MG63 (cell line): ENCODE data around the gene PIP4K2C. TPM values are rescaled to one million over a fixed set of nuclear protein-coding genes. Genes with fewer than 3 reads are reported as not detected.
"Not testable (repeated sequence)": the region's sequence is repeated elsewhere in the genome, so short reads cannot be mapped to it uniquely, and the experiment has no call there.

ENCODE experiments used
- DNase-seq: peaks from one replicate; pipeline ENCODE4 v3.0.0-alpha.2; 2020
- H3K27me3 ChIP-seq: fragments of 250-450 bp; sonication (Bioruptor Pico); 2 replicates; pipeline ENCODE4 v1.5.1; 2020; ENCODE audit warnings: mild to moderate bottlenecking, moderate library complexity
- H3K36me3 ChIP-seq: fragments of 250-450 bp; sonication (Bioruptor Pico); 2 replicates; pipeline ENCODE4 v1.5.1; 2020; ENCODE audit warnings: mild to moderate bottlenecking, moderate library complexity
- H3K4me3 ChIP-seq: fragments of 250-450 bp; sonication (Bioruptor Pico); 2 replicates; pipeline ENCODE4 v1.5.1; 2020; ENCODE audit warnings: mild to moderate bottlenecking, moderate library complexity
- H3K9me3 ChIP-seq: fragments of 250-450 bp; sonication (Bioruptor Pico); 2 replicates; pipeline ENCODE4 v1.5.1; 2020; ENCODE audit warnings: mild to moderate bottlenecking, moderate library complexity
- total RNA-seq: library from RNA; depleted of rRNA; stranded (reverse); fragments of >200 nt; shearing (Covaris generic); gene quantifications from 2 replicates; pipeline ENCODE4 v1.2.3, GENCODE V29; 2014; ENCODE audit warnings: low replicate concordance

Gene PIP4K2C
- total RNA-seq, 1 experiment from 2014 or later = 16.3 TPM

DNA sequence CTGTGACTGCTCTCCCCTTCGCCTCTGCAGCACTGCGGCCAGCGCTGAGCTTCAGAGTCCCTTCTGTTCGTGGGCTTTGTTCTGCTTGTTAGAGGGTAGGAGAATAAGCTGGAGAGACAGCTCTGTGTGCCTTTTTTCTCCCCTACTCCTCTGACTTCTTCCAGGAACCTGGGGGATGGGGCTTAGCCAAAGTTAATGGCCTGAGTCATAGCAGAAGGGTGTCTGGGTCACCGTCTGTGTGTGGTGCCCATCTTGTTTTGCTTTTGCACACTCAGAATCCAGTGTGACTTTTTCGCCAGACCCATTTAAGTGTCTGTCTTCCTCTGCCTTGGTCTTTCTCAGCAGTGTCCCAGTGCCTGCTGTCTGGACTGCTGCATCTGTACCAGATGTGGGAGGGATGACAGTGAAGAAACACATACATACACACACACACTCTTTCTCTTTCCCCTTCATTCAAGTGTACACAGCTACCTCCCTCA is 38.1 kb upstream of the PIP4K2C start:
- DNase-seq = peak; percentile 14
- no peak overlapping the region for H3K4me3 ChIP-seq
- H3K9me3 ChIP-seq = no peaks in the 10 kb centered on the region
- no peaks in the 10 kb centered on the region; the same call in 1 of the 2 replicates for H3K27me3 ChIP-seq
- H3K36me3 ChIP-seq = no peaks in the 10 kb centered on the region

DNA sequence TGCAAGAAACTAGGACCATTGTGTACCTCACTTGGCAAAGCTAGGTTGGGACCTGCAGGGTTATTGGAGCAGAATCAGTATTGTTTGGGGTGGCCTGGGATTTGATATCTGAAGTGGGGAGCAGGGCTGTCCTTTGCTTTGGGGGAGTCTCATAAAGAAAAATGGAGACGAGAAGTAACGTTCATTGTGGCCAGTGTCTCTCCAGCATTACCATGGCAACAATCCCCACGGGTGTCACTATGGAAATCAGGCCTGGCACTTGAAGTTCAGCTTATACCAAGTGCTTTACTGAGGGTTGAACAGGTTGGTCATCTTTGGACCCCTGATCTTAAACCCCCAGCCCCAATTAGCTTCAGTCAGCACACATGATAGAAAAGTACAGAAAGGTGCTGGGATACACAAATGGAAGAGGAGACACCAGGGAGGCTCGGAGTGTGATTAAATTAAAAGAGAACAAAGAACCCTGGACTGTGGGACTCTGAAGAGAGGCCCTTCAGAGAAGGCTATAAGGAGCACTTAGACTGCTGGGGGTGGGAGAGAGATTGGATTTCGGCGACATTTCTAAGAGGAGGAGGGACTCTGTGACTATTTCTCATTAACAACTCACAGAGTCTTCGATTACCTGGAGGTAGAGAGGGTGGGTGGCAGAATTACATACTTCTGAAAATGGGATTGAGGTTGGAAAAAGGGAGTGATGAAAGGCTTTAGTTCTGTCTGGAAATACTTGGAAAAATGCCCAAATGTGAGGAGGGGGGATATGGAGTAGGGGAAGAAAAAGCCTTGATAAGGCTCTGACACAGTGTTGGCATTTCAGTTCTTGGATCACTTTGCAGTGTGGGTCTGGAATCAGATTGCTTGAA is 37.4 kb upstream of the PIP4K2C start:
- Histone ChIP-seq H3K4me3 (no peak overlapping the region), H3K36me3 (no peaks in the 10 kb centered on the region), H3K27me3 (no peaks in the 10 kb centered on the region; the same call in 1 of the 2 replicates), H3K9me3 (no peaks in the 10 kb centered on the region)
- no peak for DNase-seq

DNA sequence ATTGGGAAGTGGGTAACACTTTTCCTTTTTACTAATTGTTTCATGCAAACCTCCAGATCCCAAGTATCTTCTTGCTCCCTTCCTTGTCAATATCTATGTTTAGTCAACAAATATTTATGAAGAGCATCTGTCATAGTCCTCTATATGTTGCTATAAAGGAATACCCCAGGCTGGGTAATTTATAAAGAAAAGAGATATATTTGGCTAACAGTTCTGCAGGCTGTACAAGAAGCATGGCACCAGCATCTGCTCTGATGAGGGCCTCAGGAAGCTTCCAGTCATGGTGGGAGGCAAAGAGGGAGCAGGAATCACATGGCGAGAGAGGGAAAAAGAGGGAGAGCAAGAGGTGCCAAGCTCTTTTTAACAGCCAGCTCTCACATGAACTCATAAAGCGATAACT is 36.5 kb upstream of the PIP4K2C start:
- Histone ChIP-seq H3K4me3 (no peak overlapping the region), H3K36me3 (no peaks in the 10 kb centered on the region), H3K27me3 (no peaks in the 10 kb centered on the region; the same call in 1 of the 2 replicates), H3K9me3 (no peaks in the 10 kb centered on the region)
- no peak for DNase-seq

DNA sequence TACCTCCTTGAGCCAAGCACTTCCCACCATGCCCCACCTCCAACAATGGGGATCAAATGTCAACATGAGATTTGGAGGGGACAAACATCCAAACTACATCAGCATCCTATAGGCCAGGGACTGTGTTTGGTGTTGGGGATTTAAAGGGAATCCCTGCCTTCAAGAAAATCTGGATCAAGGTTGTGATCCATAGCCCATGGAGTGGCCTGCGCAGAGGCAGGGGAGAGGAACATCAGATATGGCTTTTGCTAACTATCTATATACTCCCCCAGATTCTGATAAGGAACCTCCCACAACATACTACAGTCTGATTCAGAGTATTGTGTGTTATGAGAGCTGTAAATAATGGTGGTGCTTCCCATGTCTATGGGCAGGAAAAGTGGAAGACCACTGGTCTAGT is 36.1 kb upstream of the PIP4K2C start:
- no peaks in the 10 kb centered on the region for H3K9me3 ChIP-seq
- DNase-seq = no peak
- no peaks in the 10 kb centered on the region for H3K36me3 ChIP-seq
- H3K4me3 ChIP-seq = no peak overlapping the region
- no peaks in the 10 kb centered on the region; the same call in 1 of the 2 replicates for H3K27me3 ChIP-seq

DNA sequence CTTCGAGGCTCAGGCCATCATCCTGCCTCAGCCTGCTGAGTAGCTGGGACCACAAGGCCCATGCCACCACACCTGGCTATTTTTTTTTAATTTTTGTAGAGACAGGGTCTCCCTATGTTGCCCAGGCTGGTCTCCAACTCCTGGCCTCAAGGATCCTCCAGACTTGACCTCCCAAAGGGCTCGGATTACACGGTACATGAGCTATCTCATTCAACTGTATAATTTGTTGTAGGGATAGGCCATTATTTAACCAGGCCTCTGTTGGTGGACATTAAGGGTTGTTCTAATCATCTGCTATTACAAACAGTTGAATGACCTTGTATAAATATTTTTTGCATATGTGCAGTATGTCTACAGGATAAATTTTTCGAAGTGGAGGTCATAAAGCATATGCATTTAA is 32.1 kb upstream of the PIP4K2C start:
- Histone ChIP-seq H3K36me3 (no peaks in the 10 kb centered on the region), H3K9me3 (no peaks in the 10 kb centered on the region), H3K4me3 (no peak overlapping the region), H3K27me3 (peaks cover 16% of the 10 kb centered on the region)
- DNase-seq = no peak

DNA sequence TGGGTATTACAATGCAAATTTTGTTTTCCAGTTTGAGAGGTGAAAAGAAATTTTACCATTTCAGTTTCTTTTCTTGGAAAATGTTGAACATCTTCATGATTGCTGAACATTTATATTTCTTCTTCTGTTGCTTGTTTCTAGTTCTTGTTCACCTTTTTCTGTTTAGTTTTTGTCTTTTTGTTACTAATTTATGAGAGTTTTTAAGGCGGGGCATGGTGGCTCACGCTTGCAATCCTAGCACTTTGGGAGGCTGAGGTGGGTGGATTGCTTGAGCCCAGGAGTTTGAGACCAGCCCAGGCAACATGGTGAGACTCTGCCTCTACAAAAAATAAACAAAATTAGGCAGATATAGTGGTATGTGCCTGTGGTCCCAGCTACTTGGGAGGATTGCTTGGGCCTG is 30.5 kb upstream of the PIP4K2C start:
- H3K9me3 ChIP-seq = no peaks in the 10 kb centered on the region
- H3K36me3 ChIP-seq = no peaks in the 10 kb centered on the region
- no peak overlapping the region for H3K4me3 ChIP-seq
- peaks cover 21% of the 10 kb centered on the region for H3K27me3 ChIP-seq
- no peak for DNase-seq

DNA sequence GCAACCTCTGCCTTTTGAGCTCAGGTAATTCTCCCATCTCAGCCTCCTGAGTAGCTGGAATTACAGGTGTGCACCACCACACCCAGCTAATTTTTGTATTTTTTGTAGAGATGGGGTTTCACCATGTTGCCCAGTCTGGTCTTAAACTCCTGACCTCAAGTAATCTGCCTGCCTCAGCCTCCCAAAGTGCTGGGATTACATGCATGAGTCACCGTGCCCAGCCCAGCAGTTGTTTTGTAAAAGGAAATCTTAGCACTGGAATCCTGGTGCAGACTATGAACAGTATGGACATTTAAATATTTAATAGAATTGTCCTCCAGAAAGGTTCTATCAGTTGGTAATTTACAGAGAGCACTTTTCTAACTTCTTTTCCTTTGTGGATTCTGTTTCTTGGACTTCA is 29.9 kb upstream of the PIP4K2C start:
- peaks cover 21% of the 10 kb centered on the region for H3K27me3 ChIP-seq
- peak; percentile 43 for DNase-seq
- not testable (repeated sequence) for H3K4me3 ChIP-seq, H3K36me3 ChIP-seq, H3K9me3 ChIP-seq

DNA sequence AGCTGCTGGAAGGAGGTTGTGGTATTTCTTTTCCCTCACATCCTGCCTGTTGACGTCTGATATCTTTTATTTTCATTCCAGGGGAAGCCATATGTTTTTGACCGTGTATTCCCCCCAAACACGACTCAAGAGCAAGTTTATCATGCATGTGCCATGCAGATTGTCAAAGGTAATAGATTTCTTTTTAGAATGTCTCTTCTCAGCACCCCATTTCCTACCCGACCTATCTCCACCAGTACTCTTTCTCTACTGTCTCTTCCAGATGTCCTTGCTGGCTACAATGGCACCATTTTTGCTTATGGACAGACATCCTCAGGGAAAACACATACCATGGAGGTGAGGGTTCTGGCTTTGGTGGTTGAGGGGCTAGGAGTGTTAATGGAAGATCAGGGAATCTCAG is 27.6 kb upstream of the PIP4K2C start:
- Histone ChIP-seq H3K36me3 (no peaks in the 10 kb centered on the region), H3K9me3 (no peaks in the 10 kb centered on the region), H3K27me3 (peaks cover 21% of the 10 kb centered on the region), H3K4me3 (no peak overlapping the region)
- no peak for DNase-seq

DNA sequence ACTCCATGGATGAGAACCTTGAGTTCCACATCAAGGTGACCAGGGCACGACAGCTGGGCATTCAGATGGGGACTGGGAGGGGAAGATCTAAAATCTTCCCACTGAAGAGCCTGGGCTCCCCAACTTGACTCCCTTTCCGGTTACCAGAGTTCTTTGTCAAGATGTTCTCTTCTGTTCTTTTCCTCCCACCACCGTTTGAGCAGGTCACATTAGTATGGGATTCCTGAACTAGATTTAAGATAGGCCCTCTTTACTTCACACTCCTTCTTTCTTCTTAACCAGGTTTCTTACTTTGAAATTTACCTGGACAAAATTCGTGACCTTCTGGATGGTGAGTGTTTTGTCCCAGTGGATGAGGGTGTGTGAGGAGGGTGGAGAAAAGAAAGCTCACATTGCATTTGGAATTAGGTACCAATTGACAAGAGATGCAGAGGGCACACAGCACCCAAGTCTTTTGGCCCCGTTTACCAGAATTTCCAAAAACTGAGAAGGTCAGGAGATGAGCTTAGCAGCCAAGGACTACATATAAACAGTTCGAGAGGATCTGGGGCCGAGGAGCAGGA is 26.7 kb upstream of the PIP4K2C start:
- H3K36me3 ChIP-seq = no peaks in the 10 kb centered on the region
- H3K27me3 ChIP-seq = peaks cover 21% of the 10 kb centered on the region
- no peaks in the 10 kb centered on the region for H3K9me3 ChIP-seq
- H3K4me3 ChIP-seq = no peak overlapping the region
- no peak for DNase-seq

DNA sequence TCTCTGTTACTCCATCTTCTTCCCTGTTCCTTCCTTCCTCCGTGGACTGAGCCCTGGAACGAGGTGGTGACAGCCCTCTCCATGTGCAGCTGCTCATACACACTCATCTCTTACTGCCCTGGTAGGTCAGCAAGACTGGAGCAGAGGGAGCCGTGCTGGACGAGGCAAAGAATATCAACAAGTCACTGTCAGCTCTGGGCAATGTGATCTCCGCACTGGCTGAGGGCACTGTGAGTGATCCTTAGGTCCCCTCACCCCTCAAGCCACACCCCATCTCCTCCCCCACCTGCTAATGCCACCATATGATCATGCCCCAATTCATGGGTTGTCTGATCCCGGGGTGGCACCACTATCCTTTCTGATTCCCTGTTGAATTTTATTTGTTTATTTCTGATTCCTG is 22.2 kb upstream of the PIP4K2C start:
- Histone ChIP-seq H3K36me3 (no peaks in the 10 kb centered on the region), H3K27me3 (peaks cover 5% of the 10 kb centered on the region), H3K9me3 (no peaks in the 10 kb centered on the region), H3K4me3 (no peak overlapping the region)
- DNase-seq = no peak

DNA sequence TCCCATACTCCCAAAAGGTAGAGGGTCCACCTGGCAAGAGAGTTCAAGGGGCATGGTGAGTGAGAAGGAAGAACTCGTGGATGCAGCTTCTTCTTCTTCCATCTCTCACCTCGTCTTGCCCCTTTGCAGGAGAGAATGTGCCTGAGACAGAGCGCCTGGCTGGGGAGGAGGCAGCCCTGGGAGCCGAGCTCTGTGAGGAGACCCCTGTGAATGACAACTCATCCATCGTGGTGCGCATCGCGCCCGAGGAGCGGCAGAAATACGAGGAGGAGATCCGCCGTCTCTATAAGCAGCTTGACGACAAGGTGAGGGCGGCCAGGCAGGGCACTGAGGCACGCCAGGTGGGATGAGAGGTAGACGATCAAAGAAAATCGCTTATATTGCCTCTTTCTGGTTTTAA is 21.1 kb upstream of the PIP4K2C start:
- DNase-seq = no peak
- Histone ChIP-seq H3K9me3 (no peaks in the 10 kb centered on the region), H3K27me3 (0 out of 2 replicates have a peak, but pooled peaks cover 2% of the 10 kb centered on the region), H3K4me3 (no peak overlapping the region), H3K36me3 (no peaks in the 10 kb centered on the region)

DNA sequence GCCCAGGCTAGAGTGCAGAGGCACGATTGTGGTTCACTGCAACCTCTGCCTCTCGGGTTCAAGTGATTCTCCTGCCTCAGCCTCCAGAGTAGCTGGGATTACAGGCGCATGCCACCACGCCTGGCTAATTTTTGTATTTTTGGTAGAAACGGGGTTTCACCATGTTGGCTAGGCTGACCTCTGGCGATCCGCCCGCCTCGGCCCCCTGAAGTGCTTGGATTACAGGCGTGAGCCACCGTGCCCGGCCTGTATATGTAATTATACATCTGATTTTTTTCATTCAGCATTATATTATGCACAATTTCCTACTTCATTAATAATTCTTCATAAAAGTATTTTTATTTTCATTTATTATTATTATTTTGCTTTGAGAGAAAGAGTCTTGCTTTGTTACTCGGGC is 20.6 kb upstream of the PIP4K2C start:
- not testable (repeated sequence) for H3K9me3 ChIP-seq, H3K27me3 ChIP-seq, DNase-seq, H3K4me3 ChIP-seq, H3K36me3 ChIP-seq

DNA sequence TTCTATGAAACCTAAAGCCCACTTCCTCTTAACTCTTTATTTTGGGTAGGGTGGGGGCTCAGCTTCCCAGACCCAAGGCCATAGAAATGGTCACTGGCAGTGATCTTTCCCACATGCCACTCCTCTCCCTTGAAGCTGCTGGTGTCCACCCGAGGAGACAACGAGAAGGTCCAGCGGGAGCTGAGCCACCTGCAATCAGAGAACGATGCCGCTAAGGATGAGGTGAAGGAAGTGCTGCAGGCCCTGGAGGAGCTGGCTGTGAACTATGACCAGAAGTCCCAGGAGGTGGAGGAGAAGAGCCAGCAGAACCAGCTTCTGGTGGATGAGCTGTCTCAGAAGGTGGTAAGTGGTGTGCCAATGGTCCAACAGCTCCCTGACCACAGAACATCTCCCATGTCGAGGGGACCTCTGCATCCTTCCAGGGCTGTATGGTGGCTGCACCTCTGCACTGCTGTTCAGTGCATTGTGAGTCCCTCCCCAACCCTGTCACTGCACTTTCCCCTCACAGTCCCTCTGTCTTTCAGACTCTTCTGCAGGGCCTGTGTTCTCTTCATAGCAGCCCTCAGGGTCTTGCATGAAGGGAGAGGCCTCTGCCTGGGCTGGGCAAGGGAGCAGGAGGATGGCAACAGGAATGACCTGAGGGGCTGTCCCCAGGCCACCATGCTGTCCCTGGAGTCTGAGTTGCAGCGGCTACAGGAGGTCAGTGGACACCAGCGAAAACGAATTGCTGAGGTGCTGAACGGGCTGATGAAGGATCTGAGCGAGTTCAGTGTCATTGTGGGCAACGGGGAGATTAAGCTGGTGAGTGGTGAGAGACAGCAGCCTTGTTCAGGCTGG is 18.8 kb upstream of the PIP4K2C start:
- Histone ChIP-seq H3K27me3 (no peaks in the 10 kb centered on the region), H3K9me3 (no peaks in the 10 kb centered on the region), H3K36me3 (no peaks in the 10 kb centered on the region), H3K4me3 (no peak overlapping the region)
- no peak for DNase-seq

DNA sequence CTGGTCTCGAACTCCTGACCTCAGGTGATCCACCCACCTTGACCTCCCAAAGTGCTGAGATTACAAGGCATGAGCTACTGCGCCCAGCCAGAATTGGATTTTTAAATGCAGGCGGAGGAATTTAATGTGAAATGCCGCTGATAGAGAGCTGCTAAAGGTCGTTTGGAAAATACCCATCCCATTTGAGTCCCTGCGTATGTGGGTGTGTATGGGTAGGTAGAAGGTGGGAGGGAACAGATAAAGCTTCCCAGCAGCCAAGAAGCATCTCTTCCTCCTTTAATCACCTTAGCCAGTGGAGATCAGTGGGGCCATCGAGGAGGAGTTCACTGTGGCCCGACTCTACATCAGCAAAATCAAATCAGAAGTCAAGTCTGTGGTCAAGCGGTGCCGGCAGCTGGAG is 16.2 kb upstream of the PIP4K2C start:
- no peaks in the 10 kb centered on the region for H3K27me3 ChIP-seq
- no peaks in the 10 kb centered on the region for H3K36me3 ChIP-seq
- H3K4me3 ChIP-seq = no peak overlapping the region
- H3K9me3 ChIP-seq = no peaks in the 10 kb centered on the region
- no peak for DNase-seq

DNA sequence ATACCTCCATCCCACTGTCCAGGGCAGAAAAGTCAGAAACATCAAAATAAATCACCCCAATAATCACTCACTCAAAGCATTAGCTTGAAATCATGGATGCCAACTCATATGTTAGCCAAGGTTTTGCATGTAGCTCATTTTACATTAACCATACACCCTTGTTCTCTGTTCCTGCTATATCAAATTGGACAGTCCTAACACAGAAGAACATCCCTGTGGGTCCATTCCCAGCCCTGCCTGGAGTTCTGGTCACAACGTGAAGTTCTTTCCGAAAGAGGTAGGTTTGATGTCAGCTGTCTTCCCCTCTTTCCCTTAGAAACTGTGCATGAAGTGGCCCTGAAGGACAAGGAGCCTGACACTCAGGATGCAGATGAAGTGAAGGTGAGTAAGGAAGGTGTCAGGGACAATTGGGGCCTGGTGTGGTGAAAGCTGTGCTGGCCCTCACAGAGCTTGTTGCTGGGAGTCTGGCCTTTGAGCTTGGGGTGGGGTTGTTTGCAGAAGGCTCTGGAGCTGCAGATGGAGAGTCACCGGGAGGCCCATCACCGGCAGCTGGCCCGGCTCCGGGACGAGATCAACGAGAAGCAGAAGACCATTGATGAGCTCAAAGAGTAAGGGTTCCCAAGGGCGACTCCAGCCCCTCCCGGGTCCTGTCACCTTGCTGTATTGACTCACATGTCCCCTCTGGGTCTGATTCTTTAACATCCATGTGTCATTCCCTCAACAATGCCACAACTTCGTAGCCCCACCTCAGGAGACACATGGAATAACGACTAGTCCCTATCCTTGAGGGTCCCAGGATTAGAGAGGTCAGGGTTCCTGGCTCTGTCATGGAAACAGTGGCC is 15.0 kb upstream of the PIP4K2C start:
- no peak for DNase-seq
- Histone ChIP-seq H3K9me3 (no peaks in the 10 kb centered on the region), H3K4me3 (no peak overlapping the region), H3K36me3 (no peaks in the 10 kb centered on the region), H3K27me3 (no peaks in the 10 kb centered on the region)

DNA sequence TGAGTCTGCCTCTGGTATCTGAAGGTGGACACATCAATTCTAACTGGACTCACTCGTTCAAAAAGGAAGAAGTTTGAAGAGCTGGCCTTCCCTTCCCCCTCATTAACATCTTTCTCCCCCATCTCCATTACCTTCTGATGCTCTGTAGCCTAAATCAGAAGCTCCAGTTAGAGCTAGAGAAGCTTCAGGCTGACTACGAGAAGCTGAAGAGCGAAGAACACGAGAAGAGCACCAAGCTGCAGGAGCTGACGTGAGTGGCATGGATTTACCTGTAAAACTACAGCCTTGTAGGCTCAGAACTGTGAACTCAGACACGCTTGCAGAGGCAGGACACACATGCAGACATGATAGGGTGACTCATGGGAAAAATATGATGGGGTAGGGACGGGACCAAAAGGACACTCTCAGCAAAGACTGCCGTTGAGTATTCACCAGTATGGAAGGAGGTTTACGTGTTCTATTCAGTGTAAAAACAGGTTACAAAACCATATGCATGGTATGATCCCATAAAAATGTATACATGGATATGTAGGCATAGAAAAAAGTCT is 14.3 kb upstream of the PIP4K2C start:
- Histone ChIP-seq H3K27me3 (no peaks in the 10 kb centered on the region), H3K4me3 (no peak overlapping the region), H3K36me3 (no peaks in the 10 kb centered on the region), H3K9me3 (no peaks in the 10 kb centered on the region)
- DNase-seq = no peak
